ENCODE measurements around the gene GSC.
A peak's percentile ranks its signal among the peaks of the same experiment; 100 is the strongest.
"Not testable (repeated sequence)": the region's sequence is repeated elsewhere in the genome, so short reads cannot be mapped to it uniquely, and the experiment has no call there.

Gene GSC

DNA sequence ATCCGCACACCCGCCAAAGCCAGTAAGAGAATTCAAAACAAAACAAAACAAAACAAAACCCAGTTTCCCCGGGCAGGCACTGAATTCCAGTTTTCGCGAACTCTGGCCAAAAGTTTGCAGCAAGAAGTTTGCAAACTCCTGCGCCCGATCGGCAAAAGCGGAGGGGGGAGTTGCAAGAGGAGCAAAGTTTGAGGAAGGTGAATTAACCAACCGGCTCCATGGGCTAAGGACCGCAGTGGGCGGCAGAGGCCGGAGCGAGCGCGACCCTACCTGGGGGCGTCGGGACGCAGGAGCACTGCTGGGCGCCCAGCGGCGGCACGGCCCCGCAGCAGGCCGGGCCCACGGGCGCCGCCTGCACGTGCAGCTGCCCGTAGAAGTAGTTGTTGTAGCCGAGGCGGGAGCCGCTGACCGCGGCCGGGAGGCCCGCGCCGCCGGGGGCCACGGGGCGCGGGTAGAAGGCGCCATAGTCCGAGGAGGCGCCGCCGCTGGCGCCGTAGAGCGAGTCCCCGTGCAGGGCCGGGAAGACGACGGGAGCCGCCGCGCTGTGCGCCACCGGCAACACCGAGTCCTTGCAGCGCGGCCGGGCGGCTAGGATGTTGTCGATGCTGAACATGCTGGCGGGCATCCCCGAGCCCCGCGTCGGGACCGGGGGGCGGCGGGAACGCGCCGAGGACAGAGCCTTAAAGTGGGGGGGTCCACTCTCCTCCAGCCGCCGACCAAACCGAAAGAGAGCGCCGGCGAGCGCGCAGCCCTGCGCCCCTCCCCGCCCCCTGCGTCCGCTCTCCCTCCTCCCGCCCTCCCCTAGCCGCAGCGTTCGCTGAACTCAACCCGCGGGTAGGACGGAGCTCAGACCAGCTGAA is at the start of gene GSC:
GSC (minus strand) TSS at position 723 of the 860 bp plus-strand sequence; CDS start at position 625, 98 bp downstream.
- DNase-seq, result no peak

GRCh38 chr14:94819531-94819930 is 49.6 kb upstream of the GSC start:
- DNase-seq, result no peak

DNA sequence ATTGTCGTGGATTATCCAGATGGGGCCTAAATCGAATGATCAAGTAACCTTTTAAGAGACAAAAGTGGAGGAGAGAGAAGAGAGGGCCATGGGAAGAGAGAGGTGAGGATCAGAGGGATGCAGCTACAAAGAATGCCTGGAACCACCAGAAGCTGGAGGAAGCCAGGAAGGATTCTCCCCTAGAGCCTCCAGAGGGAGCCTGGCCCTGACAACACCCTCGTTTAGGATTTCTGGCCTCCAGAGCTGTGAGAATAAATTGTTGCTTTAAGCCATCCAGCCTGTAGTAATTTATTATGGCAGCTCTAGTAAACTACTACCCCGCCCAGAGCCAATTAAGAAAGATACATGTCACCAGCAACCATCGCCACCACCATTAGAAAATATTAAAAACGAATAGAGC is 46.2 kb upstream of the GSC start:
- no peak for DNase-seq

DNA sequence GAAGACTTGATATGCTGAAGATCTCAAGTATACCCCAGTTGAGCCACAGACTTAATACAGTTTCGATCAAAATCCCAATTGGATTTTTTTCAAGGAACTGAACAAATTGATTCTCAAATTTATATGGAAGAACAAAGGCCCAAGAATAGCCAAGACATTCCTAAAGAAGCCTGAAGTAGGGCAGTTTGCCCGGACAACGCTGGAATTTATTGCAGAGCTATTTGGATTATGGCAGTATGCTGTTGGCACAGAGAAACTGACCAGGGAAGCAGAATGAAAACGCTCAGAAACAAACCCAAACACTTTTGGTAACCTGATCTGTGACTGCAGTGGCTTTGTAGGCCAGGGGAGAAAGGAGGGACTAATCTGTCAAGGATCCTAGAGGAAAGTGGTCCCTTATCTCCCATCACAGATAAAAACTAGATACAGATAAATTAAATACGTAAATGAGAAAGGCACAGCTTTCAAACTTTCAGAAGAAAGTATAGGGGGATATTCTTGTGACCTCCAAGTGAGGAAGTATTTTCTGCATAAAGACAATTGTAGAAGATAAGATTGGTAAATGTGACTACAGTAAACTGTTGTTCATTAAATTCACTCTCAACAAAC is 35.9 kb upstream of the GSC start:
- no peak for DNase-seq

DNA sequence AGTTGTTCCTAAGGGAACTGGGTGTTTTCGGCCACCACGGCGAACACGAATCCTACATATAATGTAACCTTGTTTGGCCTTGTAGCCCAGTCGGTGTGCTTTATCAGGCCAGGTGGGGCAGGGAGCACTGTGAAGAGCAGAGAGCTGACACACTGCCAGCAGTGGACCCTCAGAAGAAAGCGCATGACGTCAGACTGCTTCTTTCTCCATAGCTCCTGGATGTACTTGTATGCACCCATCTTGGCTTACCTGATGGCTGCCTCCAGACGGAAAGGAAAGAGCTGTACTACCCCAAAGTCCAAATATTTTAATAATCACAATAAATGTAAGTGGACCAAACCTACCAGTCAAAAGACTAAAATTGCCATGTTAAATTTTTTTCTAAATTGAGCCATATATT is 31.3 kb upstream of the GSC start:
- DNase-seq, result no peak

- DNase-seq, result not testable (repeated sequence)
Observed at GRCh38 chr14:94800764-94801163, 30.9 kb upstream of the GSC start.

GRCh38 chr14:94797887-94798286 is 28.0 kb upstream of the GSC start:
- DNase-seq, result no peak

- DNase-seq, result no peak
Observed at GRCh38 chr14:94796278-94796677, 26.4 kb upstream of the GSC start.

- DNase-seq, result no peak
Observed at GRCh38 chr14:94795372-94795771, 25.5 kb upstream of the GSC start.

- no peak for DNase-seq
Observed at GRCh38 chr14:94793901-94794300, 24.0 kb upstream of the GSC start.

DNA sequence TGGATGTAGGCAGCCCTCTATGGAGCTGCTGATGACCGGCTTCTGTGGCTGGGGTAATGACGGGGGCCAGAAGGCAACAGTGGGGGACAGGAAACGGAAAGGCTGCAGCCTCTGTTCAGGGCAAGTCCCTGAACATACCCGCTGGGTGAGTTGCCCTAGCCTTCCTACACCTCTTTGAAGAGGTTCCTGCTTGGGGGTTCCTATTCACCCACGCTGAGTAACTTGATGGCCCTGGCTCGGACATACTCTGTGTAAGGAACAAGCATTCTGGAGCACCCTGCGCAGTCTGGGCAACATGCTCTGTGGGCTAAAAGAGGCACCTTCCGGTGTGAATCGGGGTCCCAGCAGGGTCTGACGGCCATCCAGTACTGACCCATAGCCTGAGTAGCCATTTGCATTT is 17.7 kb upstream of the GSC start:
- no peak for DNase-seq

DNA sequence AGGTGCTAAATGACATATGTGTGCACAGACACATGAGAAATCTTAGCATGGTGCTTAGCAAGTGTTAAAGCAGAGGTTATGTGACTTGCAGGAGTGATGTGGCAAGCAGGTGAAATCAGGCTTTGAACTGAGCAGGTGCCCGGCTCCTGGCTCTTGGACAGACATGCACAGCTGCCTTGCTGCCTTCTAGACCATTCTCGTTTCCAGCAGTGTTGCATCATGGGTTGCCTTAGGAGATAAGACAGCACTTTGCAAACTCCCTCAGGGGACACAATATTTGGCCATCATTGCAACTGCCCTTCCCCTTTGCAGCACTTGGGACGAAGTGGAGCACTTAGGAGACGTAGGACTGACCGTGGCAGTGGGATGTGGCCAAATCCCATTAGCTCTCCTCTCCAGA is 17.2 kb upstream of the GSC start:
- no peak for DNase-seq

DNA sequence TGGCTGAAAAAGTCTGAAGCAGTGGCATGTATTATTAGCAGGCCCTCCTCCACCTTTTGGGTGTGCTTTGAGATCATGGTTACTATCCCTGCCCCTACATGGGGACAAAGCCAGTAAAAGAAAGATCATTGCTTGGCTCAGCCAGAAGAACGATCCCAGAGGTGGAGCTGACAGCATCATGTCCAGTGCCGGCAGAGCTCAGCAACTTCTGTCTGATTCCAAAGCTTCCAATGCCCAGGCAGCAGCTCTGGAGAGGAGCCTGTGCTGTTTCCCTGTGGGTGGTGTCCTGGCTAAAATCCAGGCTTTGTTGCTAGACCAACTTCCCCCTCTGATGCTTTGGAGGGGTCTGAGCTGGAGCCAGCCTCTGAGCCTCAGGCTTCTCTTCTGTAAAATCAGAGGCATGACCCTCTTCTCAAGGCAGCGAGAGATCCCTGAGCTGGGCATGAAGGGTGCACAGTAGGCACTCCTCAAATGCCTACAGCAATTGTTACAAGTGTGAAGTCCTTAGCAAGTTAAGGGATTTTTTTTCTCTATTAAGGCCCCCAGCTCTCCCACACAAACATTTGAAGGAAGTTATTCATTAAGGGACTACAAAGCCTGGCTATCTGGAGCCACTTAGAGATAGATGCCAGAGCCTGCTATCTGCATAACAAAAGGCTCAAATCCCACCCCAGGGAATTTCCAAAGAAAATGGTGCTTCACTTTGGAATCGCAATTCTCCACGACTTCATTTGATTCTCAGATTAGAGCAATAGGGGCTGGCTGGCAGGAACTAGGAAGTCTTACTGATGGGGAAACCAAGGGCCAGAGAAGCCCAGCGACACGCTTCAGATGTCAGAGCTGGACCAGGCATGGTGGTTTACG is 10.9 kb upstream of the GSC start:
- no peak for DNase-seq

GRCh38 chr14:94779713-94780112 is 9.8 kb upstream of the GSC start:
- no peak for DNase-seq

GRCh38 chr14:94775871-94776210 is 5.9 kb upstream of the GSC start:
- peak; percentile 7 for DNase-seq

- DNase-seq, result no peak
Observed at GRCh38 chr14:94775091-94775870, 5.4 kb upstream of the GSC start.

- DNase-seq, result no peak
Observed at GRCh38 chr14:94774344-94775090, 4.6 kb upstream of the GSC start.

GRCh38 chr14:94773655-94774343 is 3.9 kb upstream of the GSC start:
- no peak for DNase-seq

DNA sequence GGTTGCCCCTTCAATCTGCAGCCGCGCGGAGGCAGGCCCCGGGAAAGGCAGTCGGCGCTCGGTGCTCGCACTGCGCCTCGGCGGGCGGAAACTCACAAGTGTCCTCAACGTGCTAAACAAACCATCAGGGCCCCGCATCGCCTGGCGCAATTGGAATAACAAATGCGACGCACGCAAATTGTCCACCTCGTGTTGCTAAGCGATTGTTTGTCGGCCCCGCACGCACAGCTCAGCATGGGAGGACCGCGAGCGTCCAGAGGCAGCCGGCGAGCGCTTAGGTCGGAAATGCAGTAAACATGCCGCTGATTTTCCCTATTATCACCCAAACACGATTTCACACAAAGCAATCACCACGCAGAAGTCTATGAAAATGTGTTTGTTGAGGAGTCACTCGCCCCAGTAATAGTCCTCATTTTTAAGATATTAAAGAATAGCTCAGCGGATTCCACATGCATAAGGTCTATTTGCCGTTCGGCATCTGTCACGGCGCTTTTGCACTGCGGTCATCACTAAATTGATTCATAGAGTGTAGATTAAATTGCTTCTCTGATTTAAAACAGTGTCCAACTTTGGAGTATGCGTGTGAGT is 3.2 kb upstream of the GSC start:
- DNase-seq, result no peak

DNA sequence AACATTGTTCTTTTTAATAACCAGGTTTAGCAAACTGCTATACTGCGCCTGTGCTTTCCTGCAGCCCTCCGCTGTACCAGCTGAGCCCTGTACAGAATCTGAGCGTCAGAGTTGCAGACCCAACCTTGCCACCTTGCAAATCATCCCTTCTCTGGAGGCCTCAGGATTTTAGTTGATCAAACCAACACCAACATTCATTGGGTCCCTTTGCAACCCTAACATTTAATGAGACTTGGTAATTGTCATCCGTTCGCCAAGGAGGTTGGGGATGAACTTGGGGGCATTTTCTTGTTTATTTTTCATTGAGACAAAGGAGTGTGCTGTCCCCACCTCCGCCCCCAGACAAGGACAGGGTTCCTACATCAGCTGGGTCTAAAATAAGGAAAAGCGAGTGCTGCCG is 2.6 kb upstream of the GSC start:
- no peak for DNase-seq

DNA sequence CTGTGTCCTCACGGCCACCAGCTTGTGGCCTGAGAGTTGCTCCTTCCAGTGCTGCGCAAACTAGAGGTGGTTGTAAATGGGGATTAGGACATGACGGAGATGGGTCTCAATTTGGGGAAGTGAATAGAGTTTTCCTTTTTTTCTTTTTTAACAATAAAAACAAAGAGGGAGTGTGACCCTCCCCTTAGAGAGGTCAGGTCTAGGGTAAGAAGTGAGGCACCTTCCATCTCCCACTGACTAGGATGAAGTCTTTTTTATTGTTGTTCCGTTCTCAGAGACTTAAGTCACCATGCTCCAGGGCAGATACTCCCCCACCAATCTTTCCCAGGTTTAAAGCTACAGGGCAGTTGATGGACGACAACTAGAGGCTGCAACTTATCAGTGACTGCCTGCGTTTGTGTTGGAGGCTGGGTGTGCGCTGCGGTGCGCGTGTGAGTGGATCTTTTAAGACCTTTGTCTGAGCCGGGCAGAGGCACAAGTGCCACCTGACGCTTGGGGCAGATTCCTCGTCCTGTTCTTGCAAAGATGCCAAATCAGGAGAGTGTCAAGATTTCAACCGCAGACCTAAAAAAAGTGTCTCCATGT is 2.1 kb upstream of the GSC start:
- DNase-seq, result no peak
